NCI-H524 (cell line): ENCODE results near the gene PDLIM7.

Source experiments
- DNase-seq, 2 experiments: peaks; one replicate each; lab custom pipeline; 2025; lab: John Stamatoyannopoulos, UW

Gene PDLIM7

DNA sequence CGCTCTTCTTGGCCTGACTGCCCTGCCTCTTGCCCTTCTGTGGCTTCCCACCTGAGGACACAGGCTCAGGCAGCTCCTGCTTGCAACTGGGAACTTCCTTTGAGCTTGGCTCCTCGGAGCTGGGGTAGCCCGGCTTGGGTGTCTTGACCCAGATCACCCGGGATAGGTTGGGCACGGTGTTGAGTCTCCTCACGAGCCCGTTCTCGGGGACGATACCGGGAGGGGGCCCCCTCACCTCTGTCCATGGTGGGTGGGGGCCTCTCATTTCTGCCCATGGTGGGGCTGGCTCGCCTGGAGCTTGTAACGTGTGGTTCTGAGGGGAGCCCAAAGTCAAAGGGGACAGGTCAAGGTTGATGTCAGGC is 27.1 kb upstream of the PDLIM7 start:
- no peak for DNase-seq

DNA sequence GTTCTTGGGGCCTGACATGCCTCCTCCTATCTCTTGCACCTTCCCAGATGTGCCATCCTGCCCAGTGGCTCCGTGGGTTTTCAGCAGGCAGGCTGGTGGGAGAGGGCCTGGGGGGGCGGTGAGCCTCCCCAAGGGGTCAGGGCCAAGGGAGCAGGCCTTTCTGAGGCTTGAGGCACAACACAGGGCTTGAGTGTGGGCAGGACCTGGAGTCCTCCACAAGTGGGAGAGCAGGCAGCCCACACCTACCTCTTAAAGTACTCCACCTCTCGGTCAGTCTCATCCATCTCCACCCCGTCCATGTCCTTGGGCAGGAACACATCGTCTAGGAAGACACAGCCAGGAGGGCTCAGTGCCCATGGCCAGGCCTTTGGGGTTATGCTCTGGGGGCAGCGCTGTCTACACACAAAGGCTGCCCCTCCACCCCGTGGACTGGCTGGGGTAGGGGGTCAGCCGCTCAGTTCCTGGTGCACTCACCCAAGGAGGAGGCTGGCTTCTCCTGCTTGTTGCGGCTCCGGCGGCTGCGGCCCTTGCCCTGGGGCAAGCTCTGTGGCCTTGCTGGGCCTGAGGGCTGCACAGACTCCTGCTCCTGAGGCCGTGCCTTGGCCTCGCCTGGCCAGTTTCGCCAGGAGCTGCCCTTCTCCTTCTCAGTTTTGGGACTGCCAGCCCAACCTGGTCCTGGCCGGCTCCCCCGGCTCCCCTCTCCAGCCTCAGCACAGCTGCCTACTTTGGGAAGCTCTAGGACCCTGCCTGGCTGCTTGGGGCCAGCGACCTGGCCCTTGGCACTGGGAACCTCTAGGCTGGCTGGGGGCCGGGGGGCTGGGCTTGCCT is 26.5 kb upstream of the PDLIM7 start:
- DNase-seq = no peak

- DNase-seq = no peak
These were observed 23.6 kb upstream of the PDLIM7 start for GRCh38 chr5:177520916-177521513.

- DNase-seq = no peak
These were observed 22.9 kb upstream of the PDLIM7 start for GRCh38 chr5:177520271-177520670.

GRCh38 chr5:177519463-177520235 is 22.2 kb upstream of the PDLIM7 start:
- DNase-seq = no peak

DNA sequence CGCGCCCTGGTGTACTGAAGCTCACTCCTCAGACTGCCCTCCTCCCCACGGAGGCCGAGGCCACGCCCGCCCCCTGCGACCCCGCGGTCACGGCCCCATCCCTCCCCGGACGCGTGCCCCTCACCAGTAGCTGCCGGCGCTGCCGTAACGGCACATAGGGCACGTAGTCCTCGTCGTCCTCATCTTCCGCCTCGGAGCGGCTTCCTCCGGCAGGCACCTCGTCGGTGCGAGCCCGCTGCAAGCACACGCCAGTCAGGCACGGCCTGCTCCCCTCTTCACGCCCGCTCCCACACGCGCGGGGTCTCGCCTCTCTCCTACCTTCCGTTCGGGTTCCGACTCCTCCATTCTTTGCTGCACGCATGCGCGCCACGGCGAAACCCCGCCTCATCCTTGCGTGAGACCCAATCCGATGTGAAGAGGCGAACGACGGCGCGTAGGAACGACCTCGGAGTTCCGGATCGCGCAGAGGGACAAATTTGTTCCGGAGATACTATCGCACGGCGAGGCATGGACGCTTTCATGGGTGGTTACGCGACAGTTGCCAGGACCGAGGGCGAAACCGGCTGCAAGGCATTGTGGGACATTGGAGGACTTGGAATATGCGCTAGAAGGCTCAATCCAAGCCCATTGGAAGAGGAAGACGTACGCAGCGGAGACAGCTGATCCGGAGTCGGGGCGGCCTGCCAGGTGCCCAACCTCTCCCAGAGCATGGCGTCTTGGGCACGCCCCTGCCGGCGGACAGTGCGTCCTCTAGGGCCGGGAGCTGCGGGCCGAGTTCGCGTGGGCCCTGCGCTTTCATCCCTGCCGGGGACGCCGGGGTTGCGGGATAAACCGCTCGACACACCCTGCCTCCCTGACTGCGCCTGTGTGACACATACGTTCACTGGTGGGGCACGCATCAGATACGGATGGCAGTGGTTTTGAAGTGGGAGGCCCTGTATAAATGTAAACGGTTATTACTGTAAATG is 19.5 kb upstream of the PDLIM7 start, which contains the start of gene DDX41:
Gene DDX41, minus strand, starts transcription at position 361 of the 968 bp plus-strand sequence. Its CDS starts 16 bp downstream, at position 345.
- peak; percentile 96 to 97 for DNase-seq

- DNase-seq = no peak
These were observed 18.2 kb upstream of the PDLIM7 start for GRCh38 chr5:177515580-177515979.

- DNase-seq = no peak
These were observed 17.1 kb upstream of the PDLIM7 start for GRCh38 chr5:177514541-177514940.

GRCh38 chr5:177513500-177513899 is 16.1 kb upstream of the PDLIM7 start:
- no peak for DNase-seq

- no peak for DNase-seq
These were observed 15.5 kb upstream of the PDLIM7 start for GRCh38 chr5:177512736-177513380.

DNA sequence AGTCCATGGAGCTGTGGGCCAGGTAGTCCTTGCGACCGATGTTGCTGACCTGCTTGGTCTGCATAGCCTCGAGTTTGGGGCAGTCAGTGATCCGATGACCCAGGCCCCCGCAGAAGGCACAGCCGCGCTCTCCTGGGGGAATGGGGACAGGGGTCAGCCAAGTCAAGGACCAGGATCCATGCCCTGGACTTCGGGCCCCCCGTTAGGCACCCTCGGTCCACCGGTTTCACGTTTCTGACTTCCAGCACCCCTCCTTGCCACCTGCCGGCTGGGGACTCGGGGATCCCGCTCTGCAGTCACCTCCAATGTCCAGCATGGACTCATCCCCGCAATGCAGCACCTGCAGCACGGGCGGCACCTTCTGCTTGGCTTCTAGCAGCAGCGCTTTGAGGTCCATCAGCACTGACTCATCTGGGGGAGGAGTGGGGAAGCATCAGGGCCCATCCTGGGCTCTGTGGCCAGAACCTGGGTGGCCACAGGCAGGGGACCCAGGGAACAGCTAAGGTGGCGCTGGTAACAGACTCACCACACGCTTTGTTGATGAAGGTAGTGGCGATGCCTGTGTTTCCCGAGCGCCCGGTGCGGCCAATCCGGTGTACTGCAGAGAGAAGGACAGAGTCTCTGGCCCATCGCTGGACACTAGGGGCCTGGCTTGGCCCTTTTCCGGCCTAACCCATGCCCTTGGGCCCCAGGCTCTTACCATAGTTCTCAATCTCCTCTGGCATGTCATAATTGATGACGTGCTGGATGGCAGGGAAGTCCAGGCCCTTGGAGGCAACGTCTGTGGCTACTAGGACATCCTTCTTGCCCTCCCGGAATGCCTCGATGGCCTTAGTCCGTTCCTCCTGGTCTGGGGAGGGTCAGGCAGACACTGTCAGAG is 14.6 kb upstream of the PDLIM7 start:
- no peak for DNase-seq

DNA sequence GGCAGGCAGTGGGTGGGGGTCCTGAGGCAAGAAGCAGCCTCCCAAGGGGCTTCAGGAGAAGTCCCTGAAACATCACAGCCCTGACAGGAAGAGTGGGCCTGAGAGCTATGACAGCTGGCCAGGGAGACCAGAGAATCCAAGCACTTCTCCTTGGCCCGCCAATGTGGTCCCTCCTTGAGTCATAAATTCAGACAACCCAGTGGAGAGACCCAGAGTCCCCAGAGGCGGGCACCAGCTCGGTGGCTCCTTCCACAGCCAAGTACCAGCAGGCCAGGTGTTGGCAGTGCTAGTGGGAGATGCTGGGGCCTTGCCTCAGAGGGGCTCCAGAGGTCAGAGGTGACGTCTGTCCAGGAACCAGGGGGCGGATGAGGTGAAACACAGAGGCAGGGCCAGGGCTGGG is 13.8 kb upstream of the PDLIM7 start:
- no peak for DNase-seq

- DNase-seq = no peak
These were observed 13.2 kb upstream of the PDLIM7 start for GRCh38 chr5:177510567-177511053.

DNA sequence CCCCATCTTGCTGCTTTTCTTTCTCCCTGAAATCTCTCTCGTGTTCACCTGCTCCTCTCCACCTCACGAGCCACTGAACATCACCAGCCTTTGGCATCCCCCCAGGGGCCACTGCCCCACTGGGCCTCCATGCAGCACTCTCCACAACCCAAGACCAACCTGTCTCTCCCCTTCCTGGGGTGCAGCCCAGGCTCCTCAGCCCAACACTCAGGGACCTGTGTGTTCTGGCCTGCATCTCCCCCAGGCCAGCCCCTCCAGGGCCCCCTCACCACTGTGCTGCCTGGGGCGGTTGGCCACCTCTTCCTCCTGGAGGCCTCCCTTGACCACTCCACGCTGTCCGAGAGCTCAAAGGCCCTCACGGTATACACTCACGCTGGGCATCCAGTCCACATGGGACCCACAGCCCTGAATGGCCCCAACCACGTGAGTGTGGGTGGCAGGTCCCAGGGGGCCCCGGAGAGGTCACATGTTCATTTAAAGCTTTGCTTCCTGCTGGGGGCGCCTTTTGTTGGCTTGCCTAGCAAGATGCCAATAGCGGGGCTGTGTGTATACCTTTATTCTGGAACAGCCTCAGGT is 12.7 kb upstream of the PDLIM7 start:
- DNase-seq = no peak

GRCh38 chr5:177509381-177509951 is 12.1 kb upstream of the PDLIM7 start, which contains the start of gene DOK3:
Gene DOK3, minus strand, starts transcription at chr5:177509826. Its CDS starts 286 bp downstream, at chr5:177509540.
- DNase-seq = no peak

GRCh38 chr5:177508837-177509236 is 11.4 kb upstream of the PDLIM7 start:
- no peak for DNase-seq

DNA sequence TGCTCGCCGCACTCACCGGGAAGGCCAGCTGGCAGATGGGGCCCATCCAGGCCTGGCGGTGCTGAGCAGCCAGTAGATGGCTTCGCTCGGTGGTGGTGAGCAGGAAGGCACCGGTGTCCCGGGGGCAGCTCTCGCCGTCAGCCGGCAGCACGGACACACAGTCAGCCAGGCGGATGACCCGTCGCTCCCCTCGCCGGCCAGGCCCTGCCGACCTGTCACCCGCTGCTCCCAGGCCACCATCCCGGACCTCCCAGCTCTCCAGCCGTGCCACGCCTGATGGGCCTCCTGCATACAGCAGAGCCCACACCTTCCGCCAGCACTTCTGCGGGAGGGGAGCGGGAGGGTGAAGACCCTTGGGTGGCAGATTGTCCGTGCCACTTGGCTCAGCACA is 10.8 kb upstream of the PDLIM7 start:
- no peak for DNase-seq

DNA sequence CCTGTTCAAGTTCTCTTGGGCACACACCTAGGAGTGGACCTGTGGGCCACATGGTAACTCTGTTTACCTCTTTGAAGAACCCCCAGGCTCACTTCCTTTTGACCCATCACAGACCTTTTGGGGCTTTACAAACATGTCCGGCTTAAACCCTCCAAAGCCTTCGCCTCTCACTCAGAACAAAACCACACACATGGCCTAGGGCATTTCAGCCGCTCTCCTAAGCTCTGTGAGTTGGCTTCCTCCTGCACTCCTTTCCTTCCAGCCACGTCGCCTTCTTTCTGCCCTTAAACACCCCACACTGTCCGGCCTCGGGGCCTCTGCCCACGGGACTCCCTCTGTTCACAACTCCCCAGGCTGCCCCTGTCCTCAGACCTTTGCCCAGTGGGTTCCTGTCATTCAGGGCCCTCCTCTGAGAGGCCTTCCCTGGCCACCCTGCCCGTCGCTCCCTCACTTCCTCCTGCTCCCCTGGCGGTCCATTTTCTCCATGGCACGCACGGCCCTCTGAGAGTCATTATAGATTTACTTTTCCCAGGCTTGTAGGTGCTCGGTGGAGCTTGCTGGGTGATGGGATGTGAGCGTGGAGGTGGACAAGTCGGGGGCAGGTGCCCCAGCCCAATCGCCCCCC is 10.3 kb upstream of the PDLIM7 start:
- DNase-seq = no peak

GRCh38 chr5:177507165-177507564 is 9.8 kb upstream of the PDLIM7 start:
- no peak for DNase-seq
